Measurements from ENCODE around the gene MEGF11. TPM values are rescaled to one million over a fixed set of nuclear protein-coding genes. Genes with fewer than 3 reads are reported as not detected.

The MEGF11 gene
- total RNA-seq, 3 donors from 2014 or later, result not detected

DNA sequence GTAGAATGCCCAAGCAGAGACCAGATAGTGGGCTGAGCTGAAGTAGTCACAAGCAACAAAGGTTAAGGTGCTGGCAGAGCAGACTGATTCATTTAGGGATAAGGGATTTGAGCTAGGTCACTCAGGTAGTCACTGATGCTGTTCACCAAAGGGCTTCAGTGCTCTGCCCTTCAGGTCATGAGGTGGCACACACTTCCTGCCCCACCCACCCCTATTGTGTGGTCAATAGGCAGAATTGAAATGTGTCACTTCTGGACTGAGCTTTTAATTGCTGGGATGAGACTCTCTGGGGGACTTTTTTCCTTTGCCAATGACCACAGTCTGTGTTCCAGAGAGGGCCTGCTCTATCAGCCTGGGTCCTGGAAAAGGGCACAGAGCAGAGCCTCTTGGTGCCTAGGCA, 37.0 kb upstream of the MEGF11 start:
- intact Hi-C loops (cut with DNase I; ENCODE audit: low total_unique reads), result no loop called here
- no peak for DNase-seq (ENCODE audit: low spot score in 2 of 2)
- H3K9me3 ChIP-seq, result no peaks in the 10 kb centered on the region
- H3K4me1 ChIP-seq, result peaks cover 0 to 5% of the 10 kb centered on the region in 2 donors
- no peak overlapping the region for H3K4me3 ChIP-seq
- TF ChIP-seq, protein P1, sequence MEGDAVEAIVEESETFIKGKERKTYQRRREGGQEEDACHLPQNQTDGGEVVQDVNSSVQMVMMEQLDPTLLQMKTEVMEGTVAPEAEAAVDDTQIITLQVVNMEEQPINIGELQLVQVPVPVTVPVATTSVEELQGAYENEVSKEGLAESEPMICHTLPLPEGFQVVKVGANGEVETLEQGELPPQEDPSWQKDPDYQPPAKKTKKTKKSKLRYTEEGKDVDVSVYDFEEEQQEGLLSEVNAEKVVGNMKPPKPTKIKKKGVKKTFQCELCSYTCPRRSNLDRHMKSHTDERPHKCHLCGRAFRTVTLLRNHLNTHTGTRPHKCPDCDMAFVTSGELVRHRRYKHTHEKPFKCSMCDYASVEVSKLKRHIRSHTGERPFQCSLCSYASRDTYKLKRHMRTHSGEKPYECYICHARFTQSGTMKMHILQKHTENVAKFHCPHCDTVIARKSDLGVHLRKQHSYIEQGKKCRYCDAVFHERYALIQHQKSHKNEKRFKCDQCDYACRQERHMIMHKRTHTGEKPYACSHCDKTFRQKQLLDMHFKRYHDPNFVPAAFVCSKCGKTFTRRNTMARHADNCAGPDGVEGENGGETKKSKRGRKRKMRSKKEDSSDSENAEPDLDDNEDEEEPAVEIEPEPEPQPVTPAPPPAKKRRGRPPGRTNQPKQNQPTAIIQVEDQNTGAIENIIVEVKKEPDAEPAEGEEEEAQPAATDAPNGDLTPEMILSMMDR (IDR thresholded peaks at IDR 0.05), result no peak
- TF ChIP-seq POLR2A (IDR thresholded peaks at IDR 0.05) (no peak), POLR2AphosphoS5 (IDR thresholded peaks at IDR 0.05) (no peak)
- H3K27ac ChIP-seq, result no peak overlapping the region
- no peaks in the 10 kb centered on the region for H3K27me3 ChIP-seq
- no peaks in the 10 kb centered on the region for H3K36me3 ChIP-seq

- no peak for DNase-seq (ENCODE audit: low spot score in 2 of 2)
- intact Hi-C loops (cut with DNase I; ENCODE audit: low total_unique reads), result no loop called here
- H3K27me3 ChIP-seq, result no peaks in the 10 kb centered on the region
- no peaks in the 10 kb centered on the region for H3K4me1 ChIP-seq
- H3K4me3 ChIP-seq, result no peak overlapping the region
- no peak overlapping the region for H3K27ac ChIP-seq
- TF ChIP-seq POLR2AphosphoS5 (IDR thresholded peaks at IDR 0.05) (no peak), POLR2A (IDR thresholded peaks at IDR 0.05) (no peak)
- TF ChIP-seq, protein P1 (IDR thresholded peaks at IDR 0.05), result no peak
- no peaks in the 10 kb centered on the region for H3K9me3 ChIP-seq
- no peaks in the 10 kb centered on the region for H3K36me3 ChIP-seq
Measured at GRCh38 chr15:66290007-66290406, 36.5 kb upstream of the MEGF11 start.

- Histone ChIP-seq H3K27ac (no peak overlapping the region), H3K27me3 (no peaks in the 10 kb centered on the region), H3K36me3 (no peaks in the 10 kb centered on the region), H3K9me3 (no peaks in the 10 kb centered on the region), H3K4me3 (no peak overlapping the region), H3K4me1 (no peaks in the 10 kb centered on the region)
- intact Hi-C loops (cut with DNase I; ENCODE audit: low total_unique reads), result no loop called here
- no peak for DNase-seq (ENCODE audit: low spot score in 2 of 2)
- TF ChIP-seq, protein P1 (IDR thresholded peaks at IDR 0.05), result no peak
- TF ChIP-seq POLR2A (IDR thresholded peaks at IDR 0.05) (no peak), POLR2AphosphoS5 (IDR thresholded peaks at IDR 0.05) (no peak)
Measured at GRCh38 chr15:66288551-66289185, 35.1 kb upstream of the MEGF11 start.

- H3K4me3 ChIP-seq, result no peak overlapping the region
- no peaks in the 10 kb centered on the region for H3K27me3 ChIP-seq
- intact Hi-C loops (cut with DNase I; ENCODE audit: low total_unique reads), result no loop called here
- TF ChIP-seq POLR2A (IDR thresholded peaks at IDR 0.05), result no peak
- no peak overlapping the region for H3K27ac ChIP-seq
- no peaks in the 10 kb centered on the region for H3K9me3 ChIP-seq
- H3K36me3 ChIP-seq, result no peaks in the 10 kb centered on the region
- no peak for DNase-seq (ENCODE audit: low spot score in 2 of 2)
- H3K4me1 ChIP-seq, result no peaks in the 10 kb centered on the region
Measured at GRCh38 chr15:66288093-66288492, 34.5 kb upstream of the MEGF11 start.

DNA sequence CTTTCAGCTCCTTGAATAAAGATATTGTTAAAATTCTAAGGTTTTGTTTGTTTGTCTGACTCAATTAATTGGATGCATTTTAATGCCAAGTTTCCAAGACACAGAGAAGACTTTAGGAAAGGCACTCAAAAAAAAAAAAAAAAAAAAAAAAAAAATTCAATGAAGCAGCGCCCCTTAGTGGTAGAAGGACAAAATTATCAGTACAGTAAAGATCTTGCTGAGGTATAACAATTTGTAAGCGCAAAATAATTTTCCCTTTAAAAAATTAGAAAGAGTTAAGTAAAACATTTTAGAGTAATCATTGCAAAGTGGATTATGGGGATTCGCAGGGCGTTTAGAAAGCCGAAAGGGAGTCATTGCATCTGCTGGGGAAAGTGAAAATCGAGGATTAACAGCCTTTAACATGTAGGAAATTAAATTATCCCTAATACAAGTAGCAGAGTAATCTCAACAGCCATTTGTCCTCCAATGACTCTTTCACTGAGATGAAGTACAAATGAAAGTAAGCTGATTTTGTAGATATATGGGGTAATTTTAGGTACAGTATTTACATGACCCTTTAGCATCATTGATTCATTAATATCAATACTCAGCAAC, 34.0 kb upstream of the MEGF11 start:
- TF ChIP-seq POLR2A (IDR thresholded peaks at IDR 0.05) (no peak), POLR2AphosphoS5 (IDR thresholded peaks at IDR 0.05) (no peak)
- TF ChIP-seq, protein P1 (IDR thresholded peaks at IDR 0.05), result peak in 2 of 3 donors; percentile 38 to 45
- intact Hi-C loops (cut with DNase I; ENCODE audit: low total_unique reads), result no loop called here
- Histone ChIP-seq H3K9me3 (no peaks in the 10 kb centered on the region), H3K36me3 (no peaks in the 10 kb centered on the region), H3K27me3 (no peaks in the 10 kb centered on the region), H3K27ac (no peak overlapping the region), H3K4me1 (no peaks in the 10 kb centered on the region), H3K4me3 (no peak overlapping the region)
- DNase-seq (ENCODE audit: low spot score in 2 of 2), result no peak

Data from breast epithelium (tissue), 4 donors.